Liver (tissue), 9 donors: Measurements from ENCODE around the gene PAQR4. TPM values are rescaled to one million over a fixed set of nuclear protein-coding genes. Genes with fewer than 3 reads are reported as not detected.

Experiments used
- DNase-seq: peaks from one replicate; pipeline ENCODE4 v3.0.0-alpha.2; 2017; ENCODE audit warnings: low spot score
- H3K27ac ChIP-seq, 2 donors: one replicate each; pipeline ENCODE4 v1.7.0; 2013; ENCODE audit warnings: inconsistent platforms in 2 of 2, low read length in 2 of 2, control low read depth in 1 of 2, low read depth in 1 of 2, mild to moderate bottlenecking in 1 of 2
- H3K27me3 ChIP-seq, 4 donors: one replicate each; pipeline versions ENCODE4 v1.6.1 to v1.7.0; 2013; ENCODE audit warnings: low read length in 3 of 4, inconsistent platforms in 1 of 4, mild to moderate bottlenecking in 1 of 4, moderate library complexity in 1 of 4; ENCODE audit not compliant: control insufficient read depth in 4 of 4, insufficient read depth in 4 of 4
- H3K36me3 ChIP-seq, 4 donors: one replicate each; pipeline versions ENCODE4 v1.6.1 to v1.7.0; 2013; ENCODE audit warnings: low read length in 3 of 4, mild to moderate bottlenecking in 3 of 4, low read depth in 1 of 4, moderate library complexity in 1 of 4; ENCODE audit not compliant: control insufficient read depth in 4 of 4, insufficient read depth in 3 of 4
- H3K4me1 ChIP-seq, 4 donors: one replicate each; pipeline versions ENCODE4 v1.6.1 to v1.7.0; 2013; ENCODE audit warnings: low read length in 3 of 4, mild to moderate bottlenecking in 3 of 4, moderate library complexity in 1 of 4; ENCODE audit not compliant: control insufficient read depth in 4 of 4, insufficient read depth in 4 of 4
- H3K4me3 ChIP-seq, 3 donors: one replicate each; pipeline versions ENCODE4 v1.6.1 to v1.7.0; 2013; ENCODE audit warnings: low read length in 3 of 3, control low read depth in 1 of 3, low read depth in 1 of 3, mild to moderate bottlenecking in 1 of 3
- H3K9ac ChIP-seq, 2 donors: one replicate each; pipeline ENCODE4 v1.7.0; 2013; ENCODE audit warnings: low read length in 2 of 2, mild to moderate bottlenecking in 2 of 2, moderate library complexity in 2 of 2, control low read depth in 1 of 2, low read depth in 1 of 2
- H3K9me3 ChIP-seq, 4 donors: one replicate each; pipeline versions ENCODE4 v1.6.1 to v1.7.0; 2013; ENCODE audit warnings: low read length in 3 of 4; ENCODE audit not compliant: control insufficient read depth in 4 of 4
- FOXA1 ChIP-seq: IDR thresholded peaks from 2 replicates; pipeline ENCODE4 v1.6.1; 2016; ENCODE audit warnings: antibody characterized with exemption
- FOXA2 ChIP-seq: IDR thresholded peaks from 2 replicates; pipeline ENCODE4 v1.6.1; 2016; ENCODE audit warnings: antibody characterized with exemption
- HNF4A ChIP-seq, 2 donors: conservative IDR thresholded peaks; 2 replicates each; pipeline ENCODE4 v1.6.1; 2016; ENCODE audit warnings: antibody characterized with exemption in 2 of 2, mild to moderate bottlenecking in 2 of 2
- JUND ChIP-seq, 2 donors: IDR thresholded peaks; 2 replicates each; pipeline ENCODE4 v1.6.1; 2016; ENCODE audit warnings: antibody characterized with exemption in 2 of 2
- RAD21 ChIP-seq, 2 donors: IDR thresholded peaks; 2 replicates each; pipeline ENCODE4 v1.6.1; 2016; ENCODE audit warnings: antibody characterized with exemption in 2 of 2, mild to moderate bottlenecking in 2 of 2
- REST ChIP-seq: IDR thresholded peaks from 2 replicates; pipeline ENCODE4 v1.6.1; 2016; ENCODE audit warnings: antibody characterized with exemption, mild to moderate bottlenecking
- RXRA ChIP-seq, 2 donors: IDR thresholded peaks; 2 replicates each; pipeline ENCODE4 v1.6.1; 2017 to 2018; ENCODE audit warnings: antibody characterized with exemption in 2 of 2, mild to moderate bottlenecking in 1 of 2
- SP1 ChIP-seq: IDR thresholded peaks from 2 replicates; pipeline ENCODE4 v1.6.1; 2018; ENCODE audit warnings: antibody characterized with exemption, mild to moderate bottlenecking
- TAF1 ChIP-seq: conservative IDR thresholded peaks from 2 replicates; pipeline ENCODE4 v1.6.1; 2016; ENCODE audit warnings: antibody characterized with exemption, mild to moderate bottlenecking
- ZBTB33 ChIP-seq: IDR thresholded peaks from 2 replicates; pipeline ENCODE4 v1.6.1; 2016; ENCODE audit warnings: antibody characterized with exemption
- WGBS: extraction: QIAGEN DNeasy Blood & Tissue Kit; methylation state at CpG from one replicate; pipeline ENCODE4 v1.1.7; 2013; 5-methylcytosine and 5-hydroxymethylcytosine counted together
- polyA plus RNA-seq, 2 donors: library from polyadenylated mRNA; stranded (reverse) in 1 of 2; unstranded in 1 of 2; fragments of 200-250 nt in 1 of 2; fragments of >200 nt in 1 of 2; fragmentation: Nextera tagmentation in 1 of 2; extraction: Ambion mirVana in 1 of 2; gene quantifications; one replicate each; pipeline versions ENCODE4 v1.2.1 to v1.2.3, GENCODE V29; 2013 to 2015
- total RNA-seq, 2 donors: library from RNA; depleted of rRNA; stranded (reverse); fragments of >200 nt; gene quantifications; one replicate each; pipeline ENCODE4 v1.2.3, GENCODE V29; 2014
- donor health status: healthy.
- donor health status: healthy.
- donor health status: healthy.
- donor health status: healthy.
- donor health status: healthy.

The PAQR4 gene
- total and polyA plus RNA-seq, 4 donors, result 0.63 to 9.9 (median 2.0) TPM

- Histone ChIP-seq H3K4me1 (peaks cover 2 to 7% (median 6%) of the 10 kb centered on the region in 4 donors), H3K27me3 (no peaks in the 10 kb centered on the region), H3K27ac (no peak overlapping the region), H3K9me3 (no peaks in the 10 kb centered on the region), H3K4me3 (no peak overlapping the region), H3K9ac (no peak overlapping the region), H3K36me3 (peaks cover 0 to 4% (median under 1%) of the 10 kb centered on the region in 4 donors)
- WGBS, result 96% methylated on average over 14 of the region's 14 CpGs
- no peak for TF ChIP-seq REST
- TF ChIP-seq FOXA2, result no peak
- TF ChIP-seq JUND (IDR thresholded peaks at IDR 0.05), result no peak
- no peak for TF ChIP-seq TAF1
- DNase-seq, result no peak
Observed at GRCh38 chr16:2923481-2923880, 45.7 kb upstream of the PAQR4 start.

- no peak for TF ChIP-seq RAD21 (IDR thresholded peaks at IDR 0.05)
- TF ChIP-seq ZBTB33, result no peak
- TF ChIP-seq REST, result no peak
- no peak for TF ChIP-seq RXRA (IDR thresholded peaks at IDR 0.05)
- no peak for TF ChIP-seq FOXA1
- TF ChIP-seq SP1, result no peak
- no peak for TF ChIP-seq HNF4A (conservative IDR thresholded peaks at IDR 0.05)
- Histone ChIP-seq H3K9ac (no peak overlapping the region), H3K9me3 (no peaks in the 10 kb centered on the region), H3K27me3 (no peaks in the 10 kb centered on the region), H3K27ac (no peak overlapping the region), H3K4me3 (no peak overlapping the region), H3K4me1 (peaks cover 2 to 7% (median 5%) of the 10 kb centered on the region in 4 donors), H3K36me3 (peaks cover 0 to 9% (median 2%) of the 10 kb centered on the region in 4 donors)
- DNase-seq, result no peak
- 86% methylated on average over 42 of the region's 42 CpGs for WGBS
Observed at GRCh38 chr16:2924901-2925755, 44.0 kb upstream of the PAQR4 start.
